Stimulated activated naive CD8-positive, alpha-beta T cell treated with anti-CD3 and anti-CD28 coated beads, Interleukin-15, Interleukin-2, amounts not matched to agents 100 U/mL and 50 U/mL, for 24 hours (primary cell): ENCODE data around the gene IPP.
"Not testable (repeated sequence)": the region's sequence is repeated elsewhere in the genome, so short reads cannot be mapped to it uniquely, and the experiment has no call there.

Experiments used
- ATAC-seq: fragments of 150-1000 bp; cut with Tn5 transposase; one replicate; pipeline ENCODE4 v1.10.0; 2021
- DNase-seq: peaks from one replicate; pipeline ENCODE4 v3.0.0; 2021

Gene IPP

DNA sequence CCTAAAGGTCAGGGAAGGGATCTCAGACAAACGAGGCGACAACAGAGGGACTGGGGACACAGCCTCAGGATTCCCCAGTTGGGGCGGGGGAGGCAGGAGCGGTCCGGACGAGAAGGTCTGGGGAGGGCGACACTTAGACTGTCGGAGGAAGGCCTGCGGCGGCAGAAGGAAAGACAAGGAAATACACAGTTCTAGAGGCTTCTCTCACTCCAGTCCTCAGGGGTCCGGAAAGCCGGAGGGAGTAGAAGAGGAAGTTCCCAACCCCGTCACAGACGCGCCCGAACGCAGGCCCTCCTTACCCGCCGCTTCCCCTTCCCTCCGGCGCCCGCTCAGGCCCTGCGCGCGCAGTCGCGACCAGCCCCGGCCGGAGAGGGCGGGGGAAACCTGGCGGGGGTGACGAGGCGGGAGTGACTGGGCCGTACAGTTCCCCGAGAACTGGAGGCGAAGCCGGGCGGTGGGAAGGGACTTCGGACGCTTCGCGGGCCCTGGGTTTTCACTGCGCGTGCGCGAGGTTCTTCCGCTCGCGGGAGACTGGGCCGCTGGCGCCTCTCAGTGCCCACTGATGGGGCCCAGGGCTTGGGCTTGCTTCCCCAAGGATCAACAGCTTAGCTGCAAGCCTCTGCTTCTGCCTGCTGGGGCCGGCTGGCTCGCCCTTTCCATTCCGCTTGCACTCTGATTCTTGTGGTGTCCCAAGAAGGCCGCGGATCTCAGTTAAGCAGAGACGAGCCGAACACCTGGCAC lies at the start of gene IPP:
IPP (minus strand) TSS at position 356 of the 741 bp plus-strand sequence. CDS start 4,242 bp downstream, outside the sequence.
- peak; percentile 97 for ATAC-seq
- DNase-seq = peak; percentile 97

DNA sequence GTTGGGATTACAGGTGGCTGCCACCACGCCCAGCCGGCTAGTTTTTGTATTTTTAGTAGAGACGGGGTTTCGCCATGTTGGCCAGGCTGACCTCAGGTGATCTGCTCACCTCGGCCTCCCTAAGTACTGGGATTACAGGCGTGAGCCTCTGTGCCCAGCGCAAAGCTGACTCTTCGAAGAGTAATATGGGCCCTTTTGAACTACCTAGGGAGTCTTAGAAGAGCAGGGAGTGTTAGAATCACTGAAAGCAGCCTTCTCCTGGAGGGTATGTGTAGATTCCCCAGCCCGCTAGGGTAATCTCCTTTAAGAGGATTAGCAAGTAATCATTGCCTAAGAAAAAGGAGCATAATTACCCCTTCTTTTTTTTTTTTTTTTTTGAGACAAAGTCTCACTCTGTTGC lies 46.5 kb upstream of the IPP start:
- DNase-seq (no peak), ATAC-seq (no peak)

DNA sequence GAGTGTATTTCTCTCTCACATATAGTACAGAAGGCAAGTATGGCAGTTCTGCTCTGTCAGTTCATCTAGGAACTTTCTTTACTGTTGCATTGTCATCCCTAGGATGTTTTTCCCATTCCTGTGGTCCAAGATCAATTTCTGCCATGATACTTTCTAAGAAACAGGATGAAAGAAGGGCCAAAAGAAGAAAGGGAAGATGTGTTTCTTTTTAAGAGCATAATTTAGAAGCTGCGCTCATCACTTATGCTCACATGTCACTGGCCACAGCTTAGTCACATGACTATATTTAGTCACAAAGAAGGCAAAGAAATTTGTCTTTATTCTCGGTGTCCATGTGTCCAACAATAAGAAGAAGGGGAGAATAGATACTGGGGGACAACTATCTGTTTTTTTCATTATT lies 45.9 kb upstream of the IPP start:
- DNase-seq (no peak), ATAC-seq (no peak)

DNA sequence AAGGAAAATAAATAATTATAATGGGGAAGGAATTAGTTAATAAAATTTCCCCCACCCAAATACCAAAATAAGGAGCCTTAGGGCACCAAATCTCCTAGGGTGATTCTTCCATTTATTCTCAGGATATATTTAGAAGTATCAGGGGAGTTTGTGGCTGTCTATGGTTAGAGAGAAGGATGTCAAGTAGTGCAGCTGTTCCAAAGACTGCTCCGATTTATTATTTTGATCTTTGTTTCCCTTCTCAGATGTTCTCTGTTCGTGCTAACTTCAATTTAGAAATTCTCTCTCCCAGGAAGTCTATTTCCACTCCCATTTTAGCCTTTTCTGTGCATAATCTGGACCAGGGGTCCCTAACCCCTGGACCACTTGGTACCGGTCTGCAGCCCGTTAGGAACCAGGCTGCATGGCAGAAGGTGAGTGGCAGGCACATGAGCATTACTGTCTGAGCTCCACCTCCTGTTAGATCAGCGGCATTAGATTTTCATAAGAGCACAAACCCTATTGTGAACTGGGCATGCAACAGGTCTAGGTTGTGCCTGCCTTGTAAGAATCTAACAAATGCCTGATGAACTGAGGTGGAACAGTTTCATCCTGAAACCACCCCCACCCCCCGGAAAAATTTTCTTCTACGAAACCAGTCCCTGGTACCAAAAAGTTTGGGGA lies 43.6 kb upstream of the IPP start:
- ATAC-seq = no peak

DNA sequence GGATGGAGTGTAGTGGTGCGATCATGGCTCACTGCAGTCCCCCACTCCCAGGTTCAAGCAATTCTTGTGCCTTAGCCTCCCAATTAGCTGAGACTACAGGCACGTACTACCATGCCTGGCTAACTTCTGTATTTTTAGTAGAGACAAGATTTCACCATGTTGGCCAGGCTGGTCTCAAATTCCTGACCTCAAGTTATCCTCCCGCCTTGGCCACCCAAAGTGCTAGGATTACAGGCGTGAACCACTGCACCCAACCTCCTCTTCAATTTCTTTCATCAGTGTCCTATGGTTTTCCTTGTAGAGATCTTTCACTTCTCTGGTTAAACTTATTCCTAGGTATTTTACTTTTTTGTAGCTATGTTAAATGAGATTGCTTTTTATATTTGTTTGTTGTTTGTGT lies 42.3 kb upstream of the IPP start:
- no peak for ATAC-seq
- no peak for DNase-seq

More for the DNA sequence above, 43.6 kb upstream of the IPP start:
- no peak for DNase-seq

DNA sequence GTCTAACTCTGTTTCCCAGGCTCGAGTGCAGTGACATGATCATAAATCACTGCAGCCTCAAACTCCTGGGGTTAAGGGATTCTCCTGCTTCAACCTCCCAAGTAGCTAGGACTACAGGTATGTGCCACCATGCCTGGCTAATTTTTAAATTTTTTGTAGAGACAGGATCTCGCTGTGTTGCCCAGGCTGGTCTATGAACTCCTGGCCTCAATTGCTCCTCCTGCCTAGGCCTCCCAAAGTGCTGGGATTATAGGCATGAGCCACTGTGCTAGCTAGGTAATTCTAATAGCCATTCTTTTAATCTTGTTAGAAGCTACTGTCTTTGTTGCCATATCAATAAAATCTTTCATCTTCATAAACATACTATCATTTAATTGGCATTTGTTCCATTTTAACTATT lies 39.1 kb upstream of the IPP start:
- DNase-seq = no peak
- ATAC-seq = no peak

DNA sequence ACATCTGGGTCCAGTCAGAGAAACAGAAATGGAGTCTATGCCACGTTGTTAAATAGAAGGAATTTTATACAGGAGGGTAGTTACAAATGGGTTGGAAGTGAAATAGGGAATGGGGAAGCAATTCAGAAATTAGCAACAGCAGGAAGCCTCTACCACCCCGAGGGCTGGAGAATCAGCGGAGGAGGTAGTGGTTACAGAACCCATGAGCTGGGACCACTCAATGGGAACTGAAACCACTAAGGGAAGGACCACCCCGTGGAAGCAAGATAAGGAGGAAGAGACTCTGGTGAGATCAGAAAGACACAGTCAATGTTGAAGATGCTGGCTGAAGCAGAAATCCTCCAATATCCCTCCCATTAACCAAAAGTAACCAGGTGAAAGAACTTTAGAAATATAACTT lies 37.5 kb upstream of the IPP start:
- DNase-seq (no peak), ATAC-seq (no peak)

DNA sequence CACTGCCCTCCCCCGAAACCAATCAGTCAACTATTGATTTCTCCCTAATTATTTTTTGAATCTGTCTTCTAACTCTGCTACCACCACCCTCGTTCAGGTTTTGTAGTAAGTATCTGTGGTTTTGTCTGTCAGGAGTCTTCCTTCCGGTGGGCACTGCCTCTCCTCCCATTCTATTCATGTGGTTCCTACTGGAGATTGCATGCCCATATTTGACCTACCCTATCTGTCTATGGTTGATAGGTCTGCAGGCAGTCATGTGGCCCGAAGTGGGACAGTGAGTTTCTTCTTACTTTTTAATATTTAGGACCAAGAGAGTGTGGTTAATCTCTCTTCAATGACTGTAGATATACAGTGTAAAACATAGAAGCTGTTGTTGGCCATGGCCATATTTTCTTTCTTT lies 35.1 kb upstream of the IPP start:
- peak; percentile 18 for DNase-seq

DNA sequence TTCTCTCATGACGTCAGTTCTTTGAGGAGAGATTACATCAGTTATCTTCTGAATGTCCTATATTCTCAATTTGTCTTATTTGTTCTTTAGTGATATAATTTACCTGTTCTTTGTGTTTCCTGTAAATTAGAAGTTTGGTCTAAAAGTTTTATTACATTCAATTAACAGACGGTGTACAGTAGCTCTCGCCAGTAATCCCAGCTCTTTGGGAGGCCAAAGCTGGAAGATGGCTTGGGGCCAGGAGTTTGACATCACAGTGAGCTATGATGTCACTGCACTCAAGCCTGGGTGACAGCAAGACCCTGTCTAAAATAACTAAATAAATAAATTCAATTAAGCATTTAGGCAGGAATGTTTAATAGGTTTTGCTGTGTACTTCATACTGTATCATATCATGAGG lies 25.3 kb upstream of the IPP start:
- DNase-seq = no peak
- no peak for ATAC-seq

More for the DNA sequence above, 35.1 kb upstream of the IPP start:
- ATAC-seq = peak; percentile 97

DNA sequence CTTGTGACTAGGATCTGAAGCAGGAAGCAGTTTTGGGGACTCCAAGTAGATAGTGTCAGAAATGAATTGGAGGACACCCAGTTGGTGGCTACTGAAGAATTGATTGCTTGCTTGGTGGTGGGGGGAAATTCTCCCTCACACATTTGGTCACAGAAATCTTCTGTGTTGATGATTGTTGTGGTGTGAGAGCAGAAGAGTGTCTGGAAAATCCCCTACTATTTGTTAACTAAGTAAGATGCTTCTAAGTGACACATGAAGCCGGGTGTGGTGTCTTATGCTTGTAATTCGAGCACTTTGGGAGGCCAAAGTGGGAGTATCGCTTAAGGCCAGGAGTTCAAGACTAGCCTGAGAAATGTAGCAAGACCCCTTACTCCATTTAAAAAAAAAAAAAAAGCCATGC lies 22.5 kb upstream of the IPP start:
- no peak for ATAC-seq
- no peak for DNase-seq

DNA sequence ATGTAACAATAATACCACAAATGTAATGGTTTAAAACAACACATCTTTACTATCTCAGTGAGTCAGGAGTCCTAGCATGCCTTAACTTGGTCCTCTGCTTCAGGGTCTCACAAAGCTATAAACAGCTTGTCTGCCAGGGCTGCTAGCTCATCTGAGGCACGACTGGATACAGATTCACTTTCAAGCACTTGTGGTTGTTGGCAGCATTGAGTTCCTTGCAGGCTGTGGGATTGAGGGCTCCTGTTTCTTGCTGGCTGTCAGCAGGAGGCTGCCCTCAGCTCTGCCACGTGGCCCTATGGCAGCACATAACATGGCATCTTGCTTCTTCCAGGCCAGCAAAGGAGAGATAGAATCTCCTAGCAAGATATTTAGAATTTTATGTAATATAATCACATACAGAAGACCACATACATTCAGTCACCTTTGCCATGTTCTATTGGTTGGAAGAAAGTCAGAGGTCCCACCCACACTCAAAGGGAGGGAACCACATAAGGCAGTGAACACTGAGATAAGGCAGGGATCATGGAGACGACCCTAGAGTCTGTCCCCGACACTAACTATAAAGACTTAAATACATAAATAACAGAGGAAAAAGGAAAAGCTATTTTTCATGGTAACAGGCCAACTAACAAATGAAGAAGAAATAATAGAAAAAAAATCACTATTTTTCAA lies 18.9 kb upstream of the IPP start:
- ATAC-seq (no peak), DNase-seq (no peak)

DNA sequence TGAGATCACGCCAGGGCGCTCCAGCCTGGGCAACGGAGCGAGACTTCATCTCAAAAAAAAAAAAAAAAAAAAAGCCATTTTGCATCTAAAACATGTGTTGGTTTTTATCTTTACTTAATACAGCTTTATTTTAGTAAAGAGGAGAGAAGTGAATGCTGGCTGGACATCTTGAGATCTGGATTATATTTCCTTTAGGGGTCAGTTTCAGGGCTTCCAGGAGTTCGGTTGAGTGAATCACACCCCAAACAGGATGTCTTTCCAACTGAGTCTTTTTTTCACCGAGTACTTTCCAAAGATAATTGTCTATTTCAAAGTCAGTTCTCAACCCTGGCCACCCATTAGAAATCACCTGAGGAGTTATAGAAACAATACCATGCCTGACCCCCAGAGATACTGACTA lies 16.6 kb upstream of the IPP start:
- ATAC-seq (no peak), DNase-seq (no peak)

DNA sequence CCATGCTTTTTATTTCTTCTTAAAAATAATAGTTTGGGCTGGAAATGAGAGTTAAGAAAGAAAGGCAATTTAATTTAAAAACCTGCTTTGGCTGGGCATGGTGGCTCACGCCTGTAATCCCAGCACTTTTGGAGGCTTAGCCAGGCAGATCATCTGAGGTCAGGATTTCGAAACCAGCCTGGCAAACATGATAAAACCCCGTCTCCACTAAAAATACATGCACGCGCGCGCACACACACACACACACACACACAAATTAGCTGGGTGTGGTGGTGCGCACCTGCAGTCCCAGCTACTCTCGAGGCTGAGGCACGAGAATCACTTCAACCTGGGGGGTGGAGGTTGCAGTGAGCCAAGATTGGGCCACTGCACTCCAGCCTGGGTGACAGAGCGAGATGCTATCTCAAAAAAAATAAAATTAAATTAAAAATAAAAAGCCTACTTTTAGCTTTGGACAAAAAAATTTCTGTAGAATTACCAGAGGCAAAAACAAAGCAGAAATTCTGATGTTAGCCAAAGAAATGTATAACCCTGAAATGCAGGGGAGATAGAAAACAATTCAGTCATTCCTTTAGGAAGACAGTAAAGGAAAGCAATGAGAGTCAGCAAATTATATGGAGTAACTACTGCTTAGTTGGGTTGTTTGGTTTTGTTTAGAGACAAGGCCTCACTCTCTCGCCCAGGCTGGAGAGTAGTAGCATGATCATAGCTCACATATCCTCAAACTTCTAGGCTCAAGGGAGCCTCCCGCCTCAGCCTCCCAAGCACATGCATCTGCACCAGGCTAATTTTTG lies 15.7 kb upstream of the IPP start:
- DNase-seq (no peak), ATAC-seq (no peak)

DNA sequence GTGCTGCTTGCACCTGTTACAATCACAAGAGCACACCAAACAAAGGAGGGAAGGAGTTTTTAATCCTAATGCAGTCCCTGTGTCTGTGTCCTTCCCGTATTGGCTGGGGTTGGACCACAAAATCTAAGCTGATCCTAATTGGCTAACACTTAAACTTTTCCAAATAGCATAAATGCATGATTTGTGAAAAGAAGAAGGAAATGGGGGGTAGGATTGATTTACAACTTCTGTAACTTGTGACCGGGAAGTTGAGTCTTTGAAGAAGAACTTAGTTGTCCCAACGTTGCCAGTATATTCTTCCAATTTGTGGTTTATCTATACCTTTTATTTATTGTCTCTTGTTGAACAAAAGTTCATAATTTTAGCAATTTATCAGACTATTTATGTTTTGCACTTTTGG lies 11.8 kb upstream of the IPP start:
- DNase-seq (no peak), ATAC-seq (no peak)

DNA sequence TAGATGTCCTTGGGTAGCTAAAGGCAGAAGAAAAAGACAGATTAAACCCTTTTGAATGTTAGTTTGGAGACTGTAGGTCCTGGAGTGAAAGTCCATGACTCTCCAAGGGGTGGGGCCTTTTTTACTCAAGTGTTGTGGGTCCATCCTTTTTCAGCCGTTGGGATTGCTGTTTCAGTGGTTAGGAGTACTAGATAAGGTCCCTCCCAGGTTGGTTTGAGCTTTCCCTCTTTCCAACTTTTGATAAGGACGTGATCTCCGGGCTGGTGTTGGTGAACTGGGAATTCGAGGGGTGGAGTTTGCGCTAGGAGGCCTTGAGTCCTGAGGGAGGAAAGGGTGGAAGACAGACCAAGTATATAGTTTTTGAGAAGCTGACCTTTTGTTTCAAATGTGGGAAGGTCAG lies 5.2 kb upstream of the IPP start:
- ATAC-seq (no peak), DNase-seq (no peak)

DNA sequence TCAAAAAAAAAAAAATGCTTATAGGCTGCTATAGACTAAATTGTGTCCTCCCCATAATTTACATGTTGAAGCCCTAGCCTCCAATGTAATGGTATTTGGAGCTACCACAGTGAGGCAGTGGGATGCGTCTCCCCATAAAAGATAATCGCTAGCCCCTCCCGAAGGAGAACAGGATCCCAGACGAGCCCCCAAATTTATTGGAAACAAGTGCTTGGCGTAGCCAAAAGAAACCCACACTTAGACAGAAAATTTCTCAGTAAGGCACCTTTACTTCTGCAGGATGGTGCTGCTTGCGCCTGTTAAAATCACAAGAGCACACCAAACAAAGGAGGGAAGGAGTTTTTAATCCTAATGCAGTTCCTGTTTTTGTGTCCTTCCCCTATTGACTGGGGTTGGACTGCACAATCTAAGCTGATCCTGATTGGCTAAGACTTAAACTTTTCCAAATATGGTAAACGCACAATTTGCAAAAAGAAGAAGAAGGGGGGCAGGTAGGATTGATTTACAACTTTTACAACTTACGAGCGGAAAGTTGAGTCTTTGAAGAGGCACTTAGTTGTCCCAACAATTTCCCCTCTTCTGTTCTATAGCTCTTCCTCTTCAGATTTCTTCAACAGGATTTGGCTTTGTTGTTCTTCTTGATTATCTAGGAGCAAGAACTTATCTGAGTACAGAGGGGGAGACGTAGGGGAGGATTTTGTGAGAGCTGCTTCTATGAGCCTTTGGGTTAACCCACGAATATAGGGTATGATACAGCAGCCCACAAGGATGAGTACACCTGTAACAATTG lies 3.0 kb upstream of the IPP start:
- DNase-seq (peak; percentile 23), ATAC-seq (no peak)

DNA sequence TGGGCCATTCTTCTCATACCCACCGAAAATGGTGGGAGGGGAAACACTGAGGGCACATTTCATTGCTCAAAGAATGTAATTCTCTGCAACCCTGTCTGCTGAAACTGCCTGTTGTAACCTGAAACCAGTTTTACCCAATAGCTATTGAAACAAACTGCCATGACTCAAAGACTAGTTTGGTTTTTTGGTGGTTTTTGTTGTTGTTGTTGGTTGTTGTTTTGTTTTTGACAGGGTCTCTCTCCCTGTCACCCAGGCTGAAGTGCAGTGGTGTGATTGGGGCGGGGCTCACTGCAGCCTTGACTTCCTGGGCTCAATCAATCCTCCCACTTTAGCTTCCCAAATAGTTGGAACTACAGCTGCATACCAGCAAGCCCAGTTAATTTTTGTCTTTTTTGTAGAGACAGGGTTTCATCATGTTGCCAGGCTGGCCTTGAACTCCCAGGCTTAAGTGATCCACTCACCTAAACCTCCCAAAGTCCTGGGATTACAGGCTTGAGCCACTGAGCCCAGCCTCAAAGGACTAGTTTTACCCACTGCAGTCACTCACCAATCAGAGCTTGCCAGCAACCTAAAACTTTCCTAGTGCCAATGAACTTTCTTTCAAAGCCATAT lies 2.1 kb upstream of the IPP start:
- no peak for DNase-seq
- ATAC-seq = no peak

DNA sequence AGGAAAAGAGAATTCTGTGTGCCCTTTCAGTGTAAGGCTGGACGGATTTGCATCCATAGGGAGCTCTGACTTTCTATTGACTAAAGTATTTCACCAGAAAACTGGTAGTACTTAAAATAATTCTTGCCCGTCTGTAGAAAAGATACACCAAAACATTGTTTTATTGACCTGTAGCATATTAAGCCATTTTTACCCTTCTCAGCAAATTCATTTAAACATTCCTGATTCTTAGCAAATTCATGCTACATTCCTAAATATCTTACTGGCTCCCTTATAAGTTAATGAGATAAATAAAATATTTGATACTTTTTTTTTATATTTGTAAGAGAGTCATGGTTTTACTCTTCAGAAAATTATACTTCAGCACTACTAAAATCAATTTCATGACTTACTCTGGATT lies 1.6 kb upstream of the IPP start:
- ATAC-seq = no peak
- no peak for DNase-seq

DNA sequence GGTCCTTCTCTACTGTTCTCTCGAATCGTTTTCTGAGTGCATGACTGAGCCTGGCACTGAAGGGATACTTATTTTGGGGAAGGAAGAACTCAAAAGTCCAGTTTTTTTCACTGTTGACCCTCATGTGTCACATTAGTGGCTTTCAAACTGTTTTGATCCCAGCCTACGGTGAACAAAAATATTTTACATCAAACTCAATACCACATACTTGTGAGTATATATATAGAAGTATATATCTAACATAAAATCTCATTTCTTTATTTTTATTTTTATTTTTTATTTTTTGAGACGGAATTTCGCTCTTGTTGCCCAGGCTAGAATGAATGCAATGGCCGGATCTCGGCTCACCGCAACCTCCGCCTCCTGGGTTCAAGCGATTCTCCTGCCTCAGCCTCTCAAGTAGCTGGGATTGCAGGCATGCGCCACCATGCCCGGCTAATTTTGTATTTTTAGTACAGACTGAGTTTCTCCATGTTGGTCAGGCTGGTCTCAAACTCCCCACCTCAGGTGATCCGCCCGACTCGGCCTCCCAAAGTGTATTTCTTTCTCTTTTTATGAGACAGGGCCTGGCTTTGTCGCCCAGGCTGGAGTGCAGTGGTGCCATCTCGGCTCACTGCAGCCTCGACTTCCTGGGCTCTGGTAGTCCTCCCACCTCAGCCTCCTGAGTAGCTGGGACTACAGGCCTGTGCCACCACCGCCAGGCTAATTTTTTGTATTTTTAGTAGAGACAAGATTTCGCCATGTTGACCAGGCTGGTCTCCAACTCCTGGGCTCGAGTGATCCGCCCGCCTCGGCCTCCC lies 786 bp upstream of the IPP start:
- not testable (repeated sequence) for DNase-seq, ATAC-seq

DNA sequence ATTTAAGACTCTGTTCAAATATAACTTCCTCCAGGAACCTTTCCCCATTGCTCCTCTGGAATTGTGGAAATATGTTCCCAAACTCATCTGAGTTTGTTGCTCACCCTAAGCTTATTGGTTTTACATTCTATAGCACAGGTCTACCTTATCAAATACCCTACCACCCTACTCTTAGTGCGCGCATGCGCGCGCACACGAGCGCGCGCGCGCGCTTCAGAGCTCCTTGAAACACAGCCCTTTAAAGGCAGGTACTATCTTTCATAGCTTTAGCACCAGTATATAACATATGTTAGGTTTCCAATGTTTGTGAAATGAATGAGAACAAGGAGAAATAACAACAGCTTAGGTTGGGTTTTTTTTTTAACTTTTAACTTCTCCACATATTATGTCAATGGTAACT lies 3.5 kb downstream of the IPP start:
- DNase-seq (no peak), ATAC-seq (no peak)
